HUES6 (cell line): ENCODE data around the gene EYA3.

Source experiments
- H3K27ac ChIP-seq: 2 replicates; pipeline ENCODE4 v1.7.0; 2013; ENCODE audit warnings: low read depth, mild to moderate bottlenecking, low read length, inconsistent platforms
- H3K27me3 ChIP-seq: 2 replicates; pipeline ENCODE4 v1.6.1; 2013; ENCODE audit warnings: low read length; ENCODE audit not compliant: control insufficient read depth, insufficient read depth
- H3K36me3 ChIP-seq: 2 replicates; pipeline ENCODE4 v1.6.1; 2013; ENCODE audit warnings: low read length; ENCODE audit not compliant: control insufficient read depth, insufficient read depth
- H3K4me1 ChIP-seq: 2 replicates; pipeline ENCODE4 v1.6.1; 2013; ENCODE audit warnings: low read length; ENCODE audit not compliant: control insufficient read depth, insufficient read depth
- H3K4me3 ChIP-seq: 2 replicates; pipeline ENCODE4 v1.5.1; 2013; ENCODE audit warnings: low read depth, low read length
- H3K9ac ChIP-seq: one replicate; pipeline ENCODE4 v1.6.1; 2013; ENCODE audit warnings: mild to moderate bottlenecking, low read length
- H3K9me3 ChIP-seq: 2 replicates; pipeline ENCODE4 v1.6.1; 2013; ENCODE audit warnings: low read depth, low read length; ENCODE audit not compliant: control insufficient read depth, insufficient read depth

The EYA3 gene

DNA sequence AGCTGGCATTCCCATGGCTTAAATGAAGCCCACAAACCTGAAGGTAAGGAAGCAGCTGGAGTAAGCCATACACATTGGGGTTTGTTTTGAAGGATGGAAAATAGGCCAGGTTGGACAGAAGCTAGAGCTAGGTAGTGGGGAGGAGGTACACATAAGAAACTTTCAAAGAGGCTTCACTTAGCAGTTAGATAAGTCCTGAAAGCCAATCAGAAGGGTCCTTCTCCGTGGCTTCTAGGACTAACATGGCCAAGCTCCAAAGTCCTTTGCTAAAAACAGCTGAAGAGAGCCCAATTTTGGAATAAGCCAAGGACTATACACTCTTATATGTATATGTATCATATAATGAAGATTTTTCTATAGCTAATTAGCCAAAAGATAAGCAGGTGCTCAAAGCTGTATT is 1.8 kb downstream of the EYA3 start:
- Histone ChIP-seq H3K27ac (no peak overlapping the region), H3K4me1 (peaks cover 4% of the 10 kb centered on the region; the same call in 1 of the 2 replicates), H3K4me3 (peak overlapping the region; percentile 90)

GRCh38 chr1:28085129-28085528 is 3.3 kb downstream of the EYA3 start:
- Histone ChIP-seq H3K36me3 (no peaks in the 10 kb centered on the region), H3K27me3 (no peaks in the 10 kb centered on the region), H3K4me1 (peaks cover 4% of the 10 kb centered on the region; the same call in 1 of the 2 replicates), H3K9ac (no peak overlapping the region), H3K27ac (no peak overlapping the region), H3K4me3 (no peak overlapping the region), H3K9me3 (no peaks in the 10 kb centered on the region)

More for the DNA sequence above, 1.8 kb downstream of the EYA3 start:
- no peaks in the 10 kb centered on the region for H3K27me3 ChIP-seq
- H3K9ac ChIP-seq, result no peak overlapping the region
- no peaks in the 10 kb centered on the region for H3K36me3 ChIP-seq
- H3K9me3 ChIP-seq, result no peaks in the 10 kb centered on the region

DNA sequence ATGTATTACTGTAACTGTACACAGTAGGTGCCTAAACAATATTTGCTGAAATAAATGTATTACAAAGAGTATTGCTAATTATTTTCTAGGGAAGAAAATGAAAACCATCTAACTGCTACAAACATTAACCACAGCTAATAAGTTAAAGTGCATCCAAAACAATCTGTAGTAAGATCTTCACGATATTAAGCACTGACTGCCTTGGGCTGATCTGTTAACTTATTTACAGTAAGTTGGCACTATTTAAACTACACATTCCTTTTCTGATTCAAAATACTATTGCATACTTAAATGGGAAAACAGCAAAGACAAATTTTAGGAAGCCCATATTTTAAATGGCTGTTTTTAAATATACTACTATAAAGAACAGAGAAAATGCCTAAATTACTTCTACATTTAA is 4.5 kb downstream of the EYA3 start:
- Histone ChIP-seq H3K27me3 (no peaks in the 10 kb centered on the region), H3K9ac (no peak overlapping the region), H3K4me1 (peaks cover 4% of the 10 kb centered on the region; the same call in 1 of the 2 replicates), H3K4me3 (no peak overlapping the region), H3K36me3 (no peaks in the 10 kb centered on the region), H3K9me3 (no peaks in the 10 kb centered on the region), H3K27ac (no peak overlapping the region)

GRCh38 chr1:28078680-28079626 is 9.5 kb downstream of the EYA3 start:
- no peak overlapping the region for H3K27ac ChIP-seq
- no peaks in the 10 kb centered on the region for H3K9me3 ChIP-seq
- H3K9ac ChIP-seq, result no peak overlapping the region
- H3K4me1 ChIP-seq, result no peaks in the 10 kb centered on the region
- H3K4me3 ChIP-seq, result no peak overlapping the region
- no peaks in the 10 kb centered on the region for H3K27me3 ChIP-seq
- no peaks in the 10 kb centered on the region for H3K36me3 ChIP-seq

GRCh38 chr1:28078262-28078661 is 10.1 kb downstream of the EYA3 start:
- Histone ChIP-seq H3K9ac (no peak overlapping the region), H3K9me3 (no peaks in the 10 kb centered on the region), H3K27ac (no peak overlapping the region), H3K4me3 (no peak overlapping the region), H3K36me3 (no peaks in the 10 kb centered on the region), H3K4me1 (no peaks in the 10 kb centered on the region), H3K27me3 (no peaks in the 10 kb centered on the region)

GRCh38 chr1:28074892-28075511 is 13.4 kb downstream of the EYA3 start:
- no peaks in the 10 kb centered on the region for H3K9me3 ChIP-seq
- no peak overlapping the region for H3K27ac ChIP-seq
- H3K36me3 ChIP-seq, result no peaks in the 10 kb centered on the region
- H3K9ac ChIP-seq, result no peak overlapping the region
- H3K4me1 ChIP-seq, result no peaks in the 10 kb centered on the region
- H3K4me3 ChIP-seq, result no peak overlapping the region
- no peaks in the 10 kb centered on the region for H3K27me3 ChIP-seq

DNA sequence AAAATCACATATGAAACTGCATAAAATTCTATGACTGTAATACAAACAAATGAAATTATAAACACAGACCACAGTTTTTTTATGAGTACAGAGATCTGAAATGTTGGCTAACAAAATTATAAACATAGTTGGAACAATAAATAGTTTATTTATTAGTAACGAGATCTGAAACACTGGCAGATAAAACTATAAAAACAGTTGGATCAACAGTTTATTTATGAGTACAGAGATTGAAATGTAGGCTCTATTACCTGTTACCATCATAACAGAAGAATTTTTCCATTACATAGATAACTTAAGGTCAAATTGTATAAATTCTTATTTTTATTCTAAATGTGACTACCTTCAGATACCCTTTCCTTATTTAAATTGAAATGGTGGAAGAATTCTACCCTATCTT is 14.5 kb downstream of the EYA3 start:
- Histone ChIP-seq H3K4me1 (no peaks in the 10 kb centered on the region), H3K27ac (no peak overlapping the region), H3K9ac (no peak overlapping the region)

DNA sequence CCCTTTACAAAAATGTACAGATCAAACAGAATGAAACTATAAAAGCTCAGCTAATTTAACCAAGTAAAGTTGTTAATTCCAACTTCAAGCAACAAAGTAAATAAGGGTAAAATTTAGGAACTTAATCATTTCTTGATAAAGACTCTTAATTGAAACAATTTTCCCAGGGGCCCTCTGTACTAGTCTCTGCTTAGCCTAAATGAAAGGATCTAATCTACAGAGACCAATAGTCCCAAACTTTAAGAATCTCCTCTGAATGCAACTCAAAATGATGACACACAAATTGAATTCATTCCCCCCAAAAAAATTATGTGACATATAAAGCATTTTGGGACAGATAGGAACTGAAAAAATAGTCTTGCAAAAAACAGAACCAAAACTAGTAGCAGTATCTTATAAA is 16.6 kb downstream of the EYA3 start:
- no peaks in the 10 kb centered on the region for H3K36me3 ChIP-seq
- H3K9ac ChIP-seq, result no peak overlapping the region
- H3K27me3 ChIP-seq, result no peaks in the 10 kb centered on the region
- H3K27ac ChIP-seq, result no peak overlapping the region
- H3K4me3 ChIP-seq, result no peak overlapping the region
- no peaks in the 10 kb centered on the region for H3K4me1 ChIP-seq
- H3K9me3 ChIP-seq, result no peaks in the 10 kb centered on the region

More for the DNA sequence above, 14.5 kb downstream of the EYA3 start:
- H3K36me3 ChIP-seq, result no peaks in the 10 kb centered on the region
- H3K9me3 ChIP-seq, result no peaks in the 10 kb centered on the region
- no peak overlapping the region for H3K4me3 ChIP-seq
- no peaks in the 10 kb centered on the region for H3K27me3 ChIP-seq

DNA sequence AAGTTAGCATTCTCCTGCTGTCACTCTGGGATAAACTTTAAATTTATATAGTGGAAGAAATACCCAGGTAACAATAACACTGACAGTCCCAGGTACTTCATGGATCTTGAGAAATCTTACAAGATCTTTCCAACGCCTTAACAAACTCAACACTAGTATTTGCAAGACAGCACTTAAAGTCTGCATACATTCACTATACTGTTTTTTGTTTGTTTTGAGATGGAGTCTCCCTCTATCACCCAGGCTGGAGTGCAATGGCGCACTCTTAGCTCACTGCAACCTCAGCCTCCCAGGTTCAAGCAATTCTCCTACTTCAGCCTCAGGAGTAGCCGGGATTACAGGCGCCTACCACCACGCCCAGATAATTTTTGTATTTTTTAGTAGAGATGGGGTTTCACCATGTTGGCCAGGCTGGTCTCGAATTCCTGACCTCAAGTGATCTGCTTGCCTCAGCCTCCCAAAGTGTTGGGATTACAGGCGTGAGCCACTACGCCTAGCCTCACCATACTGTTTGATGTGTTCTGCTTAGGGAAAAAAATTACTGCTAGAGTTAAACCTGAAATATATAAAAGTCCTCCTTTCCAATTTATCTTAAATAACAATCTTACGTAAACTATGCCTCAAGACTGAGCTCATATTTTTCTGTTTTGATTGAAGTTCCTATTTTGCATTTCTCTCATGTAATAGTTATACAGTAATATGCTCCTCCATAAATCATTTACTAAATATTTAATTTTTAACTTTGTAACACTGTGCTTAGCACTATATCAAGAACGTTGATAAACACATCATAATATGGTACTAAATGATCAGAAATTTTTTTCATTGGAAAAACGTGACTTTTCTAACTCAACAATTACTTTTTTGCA is 17.5 kb downstream of the EYA3 start:
- no peak overlapping the region for H3K27ac ChIP-seq
- H3K27me3 ChIP-seq, result no peaks in the 10 kb centered on the region
- H3K4me3 ChIP-seq, result no peak overlapping the region
- H3K4me1 ChIP-seq, result no peaks in the 10 kb centered on the region
- H3K9ac ChIP-seq, result no peak overlapping the region
- H3K9me3 ChIP-seq, result no peaks in the 10 kb centered on the region
- no peaks in the 10 kb centered on the region for H3K36me3 ChIP-seq

DNA sequence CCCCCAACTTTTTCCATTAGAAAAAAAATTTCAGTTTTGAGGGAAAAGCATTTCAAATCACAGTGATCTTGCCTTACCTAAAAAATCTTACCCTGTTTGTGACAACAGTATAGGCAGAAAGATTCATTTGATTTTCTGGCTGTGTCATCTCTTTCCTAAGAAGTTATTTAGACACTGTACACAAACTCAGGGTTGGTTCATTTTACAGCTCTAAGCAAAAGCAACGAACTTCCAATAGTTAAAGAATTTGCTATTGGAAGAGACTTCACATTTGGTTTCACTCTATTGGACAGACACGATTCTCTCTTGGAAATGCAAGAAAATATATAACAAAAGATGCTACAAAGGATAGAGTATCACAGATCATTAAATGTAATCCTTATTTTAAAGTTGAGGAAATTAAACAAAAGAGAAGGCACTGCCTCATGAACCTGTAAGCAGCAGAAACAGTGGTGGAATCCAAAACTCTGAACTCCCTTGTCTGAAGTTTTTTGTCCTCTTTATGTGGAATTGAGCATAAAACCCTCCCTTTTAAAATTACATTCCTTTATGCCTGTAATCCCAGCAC is 20.8 kb downstream of the EYA3 start:
- Histone ChIP-seq H3K4me1 (no peaks in the 10 kb centered on the region), H3K9me3 (no peaks in the 10 kb centered on the region), H3K9ac (no peak overlapping the region), H3K27me3 (no peaks in the 10 kb centered on the region), H3K4me3 (no peak overlapping the region), H3K27ac (no peak overlapping the region), H3K36me3 (no peaks in the 10 kb centered on the region)
